ENCODE data around the gene LRRC19.

GRCh38 chr9:26973989-26974388 lies 31.5 kb downstream of the LRRC19 start:
- TF ChIP-seq CTCF (conservative IDR thresholded peaks at IDR 0.05) (no peak), ZFX (IDR thresholded peaks at IDR 0.05) (no peak)
